GM21723 (cell line): ENCODE measurements around the gene TP53I11.

ENCODE experiments used
- ATAC-seq: cut with Tn5 transposase; IDR thresholded peaks from one replicate; pipeline ENCODE4 v1.9.1; 2021; ENCODE audit warnings: mild to moderate bottlenecking, moderate library complexity; ENCODE audit not compliant: unreplicated experiment

Gene TP53I11

GRCh38 chr11:44941259-44942021 lies 9.2 kb downstream of the TP53I11 start:
- no peak for ATAC-seq

GRCh38 chr11:44940835-44941234 lies 9.8 kb downstream of the TP53I11 start:
- ATAC-seq, result no peak

- ATAC-seq, result no peak
Observed at GRCh38 chr11:44940404-44940803, 10.3 kb downstream of the TP53I11 start.

- no peak for ATAC-seq
Observed at GRCh38 chr11:44939673-44940395, 10.8 kb downstream of the TP53I11 start.

GRCh38 chr11:44938066-44938691 lies 12.5 kb downstream of the TP53I11 start:
- no peak for ATAC-seq

- no peak for ATAC-seq
Observed at GRCh38 chr11:44936951-44937543, 13.6 kb downstream of the TP53I11 start.

GRCh38 chr11:44936525-44936924 lies 14.2 kb downstream of the TP53I11 start:
- no peak for ATAC-seq

GRCh38 chr11:44934735-44935250 lies 15.9 kb downstream of the TP53I11 start:
- no peak for ATAC-seq

GRCh38 chr11:44934110-44934509 lies 16.6 kb downstream of the TP53I11 start:
- no peak for ATAC-seq

- ATAC-seq, result no peak
Observed at GRCh38 chr11:44931466-44931865, 19.2 kb downstream of the TP53I11 start.

GRCh38 chr11:44930588-44931302 lies 19.9 kb downstream of the TP53I11 start:
- ATAC-seq, result no peak

GRCh38 chr11:44928816-44929215 lies 21.9 kb downstream of the TP53I11 start:
- no peak for ATAC-seq

- ATAC-seq, result no peak
Observed at GRCh38 chr11:44928144-44928543, 22.5 kb downstream of the TP53I11 start.

- no peak for ATAC-seq
Observed at GRCh38 chr11:44927174-44927661, 23.5 kb downstream of the TP53I11 start.

- no peak for ATAC-seq
Observed at GRCh38 chr11:44926036-44926435, 24.6 kb downstream of the TP53I11 start.

GRCh38 chr11:44923806-44924205 lies 26.9 kb downstream of the TP53I11 start:
- no peak for ATAC-seq

- no peak for ATAC-seq
Observed at GRCh38 chr11:44923115-44923514, 27.6 kb downstream of the TP53I11 start.

GRCh38 chr11:44920451-44920850 lies 30.2 kb downstream of the TP53I11 start:
- no peak for ATAC-seq

GRCh38 chr11:44917741-44918140 lies 32.9 kb downstream of the TP53I11 start:
- no peak for ATAC-seq

- no peak for ATAC-seq
Observed at GRCh38 chr11:44916801-44917385, 33.8 kb downstream of the TP53I11 start.
